ENCODE results near the gene ISCA2.

Gene ISCA2

DNA sequence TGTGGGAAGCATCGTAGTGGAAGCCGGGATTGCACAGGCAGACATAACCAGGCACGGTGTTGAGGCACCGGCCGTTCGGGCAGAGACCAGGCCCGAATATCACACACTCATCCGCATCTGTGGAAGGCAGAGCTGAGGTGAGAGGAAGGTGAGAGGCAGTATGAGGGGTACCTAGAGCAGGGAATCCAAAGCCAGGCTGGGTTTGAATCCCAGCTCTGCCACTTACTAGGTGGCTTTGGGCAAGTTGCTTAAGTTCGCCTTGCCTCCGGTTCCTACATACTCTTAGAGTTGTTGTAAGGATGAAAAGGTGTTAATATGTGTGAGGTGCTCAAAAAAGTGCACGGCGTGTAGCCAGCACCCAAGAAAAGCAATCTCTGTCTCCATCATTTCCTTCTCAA is 10.4 kb downstream of the ISCA2 start:
- Histone ChIP-seq H3K36me3 (ENCODE audit: insufficient read depth, insufficient read length, low read length) (peaks cover 18% of the 10 kb centered on the region), H3K4me3 (ENCODE audit: insufficient read length, low read depth) (no peak overlapping the region)

GRCh38 chr14:74504412-74504811 is 10.8 kb downstream of the ISCA2 start:
- Histone ChIP-seq H3K9ac (ENCODE audit: insufficient read length, low read depth) (no peak overlapping the region), H3K36me3 (ENCODE audit: insufficient read depth, insufficient read length, low read length) (peaks cover 18% of the 10 kb centered on the region), H3K4me1 (ENCODE audit: insufficient read depth, insufficient read length) (peaks cover 23% of the 10 kb centered on the region), H3K4me3 (ENCODE audit: insufficient read length, low read depth) (no peak overlapping the region), H3K9me3 (ENCODE audit: insufficient read depth, low read length) (no peaks in the 10 kb centered on the region), H3K27me3 (ENCODE audit: insufficient read depth, insufficient read length) (no peaks in the 10 kb centered on the region)
- TF ChIP-seq ZNF274 (IDR thresholded peaks at IDR 0.05; ENCODE audit: low read depth, low read length) (no peak), SUZ12 (IDR thresholded peaks at IDR 0.05; ENCODE audit: extremely low read depth, insufficient read depth, insufficient read length) (no peak), YY1 (IDR thresholded peaks at IDR 0.05; ENCODE audit: insufficient read depth, insufficient read length) (no peak)
- DNase-seq (ENCODE audit: low read depth, low spot score) = no peak

More for the DNA sequence above, 10.4 kb downstream of the ISCA2 start:
- Histone ChIP-seq H3K9ac (ENCODE audit: insufficient read length, low read depth) (no peak overlapping the region), H3K4me1 (ENCODE audit: insufficient read depth, insufficient read length) (peaks cover 23% of the 10 kb centered on the region), H3K27me3 (ENCODE audit: insufficient read depth, insufficient read length) (no peaks in the 10 kb centered on the region), H3K9me3 (ENCODE audit: insufficient read depth, low read length) (no peaks in the 10 kb centered on the region)
- DNase-seq (ENCODE audit: low read depth, low spot score) = no peak
- TF ChIP-seq SUZ12 (IDR thresholded peaks at IDR 0.05; ENCODE audit: extremely low read depth, insufficient read depth, insufficient read length) (no peak), YY1 (IDR thresholded peaks at IDR 0.05; ENCODE audit: insufficient read depth, insufficient read length) (no peak), ZNF274 (IDR thresholded peaks at IDR 0.05; ENCODE audit: low read depth, low read length) (no peak)

GRCh38 chr14:74504874-74505720 is 11.5 kb downstream of the ISCA2 start:
- Histone ChIP-seq H3K36me3 (ENCODE audit: insufficient read depth, insufficient read length, low read length) (peaks cover 14% of the 10 kb centered on the region), H3K9me3 (ENCODE audit: insufficient read depth, low read length) (no peaks in the 10 kb centered on the region), H3K4me3 (ENCODE audit: insufficient read length, low read depth) (no peak overlapping the region), H3K4me1 (ENCODE audit: insufficient read depth, insufficient read length) (peaks cover 28% of the 10 kb centered on the region), H3K9ac (ENCODE audit: insufficient read length, low read depth) (no peak overlapping the region), H3K27me3 (ENCODE audit: insufficient read depth, insufficient read length) (no peaks in the 10 kb centered on the region)
- TF ChIP-seq SUZ12 (IDR thresholded peaks at IDR 0.05; ENCODE audit: extremely low read depth, insufficient read depth, insufficient read length) = no peak
- no peak for TF ChIP-seq YY1 (IDR thresholded peaks at IDR 0.05; ENCODE audit: insufficient read depth, insufficient read length)
- no peak for TF ChIP-seq ZNF274 (IDR thresholded peaks at IDR 0.05; ENCODE audit: low read depth, low read length)
- no peak for DNase-seq (ENCODE audit: low read depth, low spot score)

DNA sequence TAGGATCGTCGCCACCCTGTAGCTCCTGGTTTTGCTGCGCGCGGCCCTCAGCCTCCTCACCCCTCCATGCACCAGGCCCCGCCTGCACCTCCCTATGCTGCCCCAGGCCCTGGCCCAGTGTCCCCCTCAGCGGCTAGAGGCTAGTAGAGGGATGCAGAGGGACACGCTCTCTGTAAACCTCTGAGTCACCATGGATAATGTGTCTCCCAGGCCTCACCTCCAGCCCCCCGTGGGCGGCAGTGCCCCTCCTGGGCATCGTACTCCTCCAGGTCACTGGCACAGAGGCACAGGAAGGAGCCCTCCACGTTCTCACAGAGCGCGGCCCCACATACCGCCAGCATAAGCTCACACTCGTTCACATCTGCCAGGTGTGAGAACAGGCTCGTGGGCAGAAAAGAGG is 12.3 kb downstream of the ISCA2 start:
- no peaks in the 10 kb centered on the region for H3K9me3 ChIP-seq (ENCODE audit: insufficient read depth, low read length)
- TF ChIP-seq SUZ12 (IDR thresholded peaks at IDR 0.05; ENCODE audit: extremely low read depth, insufficient read depth, insufficient read length) (no peak), YY1 (IDR thresholded peaks at IDR 0.05; ENCODE audit: insufficient read depth, insufficient read length) (no peak), ZNF274 (IDR thresholded peaks at IDR 0.05; ENCODE audit: low read depth, low read length) (no peak)
- peaks cover 7% of the 10 kb centered on the region for H3K36me3 ChIP-seq (ENCODE audit: insufficient read depth, insufficient read length, low read length)
- H3K27me3 ChIP-seq (ENCODE audit: insufficient read depth, insufficient read length) = no peaks in the 10 kb centered on the region
- DNase-seq (ENCODE audit: low read depth, low spot score) = no peak
- H3K4me1 ChIP-seq (ENCODE audit: insufficient read depth, insufficient read length) = peaks cover 22% of the 10 kb centered on the region
- no peak overlapping the region for H3K4me3 ChIP-seq (ENCODE audit: insufficient read length, low read depth)
- H3K9ac ChIP-seq (ENCODE audit: insufficient read length, low read depth) = no peak overlapping the region

DNA sequence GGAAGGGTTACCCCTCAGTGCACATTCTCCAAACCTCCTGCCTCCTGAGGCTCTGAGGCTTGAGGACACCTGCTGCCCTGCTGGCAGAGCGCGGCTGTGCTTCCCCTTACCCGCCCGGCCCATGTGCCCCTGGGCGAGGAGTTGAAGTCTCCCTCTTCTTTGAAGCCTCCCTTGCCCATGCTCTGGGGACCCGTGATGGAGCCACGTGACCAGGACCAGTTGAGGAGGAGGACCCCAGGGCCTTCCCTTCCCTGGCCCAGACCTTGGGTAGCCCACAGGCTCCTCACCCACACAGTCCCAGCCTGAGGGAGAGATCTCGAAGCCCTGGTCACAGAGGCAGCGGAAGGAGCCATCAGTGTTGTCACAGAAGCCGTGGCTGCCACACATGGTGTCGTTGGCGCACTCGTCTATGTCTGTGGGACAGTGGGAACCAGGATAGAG is 12.9 kb downstream of the ISCA2 start:
- H3K9ac ChIP-seq (ENCODE audit: insufficient read length, low read depth) = no peak overlapping the region
- no peak for DNase-seq (ENCODE audit: low read depth, low spot score)
- peaks cover 18% of the 10 kb centered on the region for H3K4me1 ChIP-seq (ENCODE audit: insufficient read depth, insufficient read length)
- H3K4me3 ChIP-seq (ENCODE audit: insufficient read length, low read depth) = no peak overlapping the region
- H3K27me3 ChIP-seq (ENCODE audit: insufficient read depth, insufficient read length) = no peaks in the 10 kb centered on the region
- H3K9me3 ChIP-seq (ENCODE audit: insufficient read depth, low read length) = no peaks in the 10 kb centered on the region
- peaks cover 6% of the 10 kb centered on the region for H3K36me3 ChIP-seq (ENCODE audit: insufficient read depth, insufficient read length, low read length)
- TF ChIP-seq SUZ12 (IDR thresholded peaks at IDR 0.05; ENCODE audit: extremely low read depth, insufficient read depth, insufficient read length) = no peak
- no peak for TF ChIP-seq YY1 (IDR thresholded peaks at IDR 0.05; ENCODE audit: insufficient read depth, insufficient read length)
- TF ChIP-seq ZNF274 (IDR thresholded peaks at IDR 0.05; ENCODE audit: low read depth, low read length) = no peak

- H3K4me3 ChIP-seq (ENCODE audit: insufficient read length, low read depth) = no peak overlapping the region
- no peak for TF ChIP-seq ZNF274 (IDR thresholded peaks at IDR 0.05; ENCODE audit: low read depth, low read length)
- no peak for TF ChIP-seq SUZ12 (IDR thresholded peaks at IDR 0.05; ENCODE audit: extremely low read depth, insufficient read depth, insufficient read length)
- TF ChIP-seq YY1 (IDR thresholded peaks at IDR 0.05; ENCODE audit: insufficient read depth, insufficient read length) = no peak
- no peak overlapping the region for H3K9ac ChIP-seq (ENCODE audit: insufficient read length, low read depth)
- no peaks in the 10 kb centered on the region for H3K27me3 ChIP-seq (ENCODE audit: insufficient read depth, insufficient read length)
- H3K9me3 ChIP-seq (ENCODE audit: insufficient read depth, low read length) = no peaks in the 10 kb centered on the region
- DNase-seq (ENCODE audit: low read depth, low spot score) = no peak
- H3K4me1 ChIP-seq (ENCODE audit: insufficient read depth, insufficient read length) = peaks cover 12% of the 10 kb centered on the region
- H3K36me3 ChIP-seq (ENCODE audit: insufficient read depth, insufficient read length, low read length) = peaks cover 6% of the 10 kb centered on the region
Measured at GRCh38 chr14:74507085-74507484, 13.5 kb downstream of the ISCA2 start.

- no peaks in the 10 kb centered on the region for H3K9me3 ChIP-seq (ENCODE audit: insufficient read depth, low read length)
- no peak for TF ChIP-seq YY1 (IDR thresholded peaks at IDR 0.05; ENCODE audit: insufficient read depth, insufficient read length)
- no peak for TF ChIP-seq ZNF274 (IDR thresholded peaks at IDR 0.05; ENCODE audit: low read depth, low read length)
- no peak for TF ChIP-seq SUZ12 (IDR thresholded peaks at IDR 0.05; ENCODE audit: extremely low read depth, insufficient read depth, insufficient read length)
- DNase-seq (ENCODE audit: low read depth, low spot score) = no peak
- no peaks in the 10 kb centered on the region for H3K27me3 ChIP-seq (ENCODE audit: insufficient read depth, insufficient read length)
- peaks cover 12% of the 10 kb centered on the region for H3K4me1 ChIP-seq (ENCODE audit: insufficient read depth, insufficient read length)
- no peak overlapping the region for H3K9ac ChIP-seq (ENCODE audit: insufficient read length, low read depth)
- H3K4me3 ChIP-seq (ENCODE audit: insufficient read length, low read depth) = no peak overlapping the region
- H3K36me3 ChIP-seq (ENCODE audit: insufficient read depth, insufficient read length, low read length) = peaks cover 10% of the 10 kb centered on the region
Measured at GRCh38 chr14:74507840-74508239, 14.3 kb downstream of the ISCA2 start.

All from NT2/D1 (cell line).